DOHH2 (cell line): ENCODE measurements around the gene OTOP3.

Source experiments
- EZH2phosphoT487 ChIP-seq: fragments of 200-600 bp; sonication (generic); IDR thresholded peaks from 2 replicates; pipeline ENCODE4 v1.6.1; 2017; ENCODE audit warnings: borderline replicate concordance, mild to moderate bottlenecking, antibody characterized with exemption, low read length, moderate library complexity, mixed read lengths
- TF ChIP-seq, protein P1 (sequence below): fragments of 200-600 bp; sonication (generic); IDR thresholded peaks from one replicate; pipeline ENCODE4 v1.5.1; 2014; ENCODE audit warnings: antibody characterized with exemption, mild to moderate bottlenecking, low read depth, low read length; ENCODE audit not compliant: poor library complexity, severe bottlenecking

DNA sequence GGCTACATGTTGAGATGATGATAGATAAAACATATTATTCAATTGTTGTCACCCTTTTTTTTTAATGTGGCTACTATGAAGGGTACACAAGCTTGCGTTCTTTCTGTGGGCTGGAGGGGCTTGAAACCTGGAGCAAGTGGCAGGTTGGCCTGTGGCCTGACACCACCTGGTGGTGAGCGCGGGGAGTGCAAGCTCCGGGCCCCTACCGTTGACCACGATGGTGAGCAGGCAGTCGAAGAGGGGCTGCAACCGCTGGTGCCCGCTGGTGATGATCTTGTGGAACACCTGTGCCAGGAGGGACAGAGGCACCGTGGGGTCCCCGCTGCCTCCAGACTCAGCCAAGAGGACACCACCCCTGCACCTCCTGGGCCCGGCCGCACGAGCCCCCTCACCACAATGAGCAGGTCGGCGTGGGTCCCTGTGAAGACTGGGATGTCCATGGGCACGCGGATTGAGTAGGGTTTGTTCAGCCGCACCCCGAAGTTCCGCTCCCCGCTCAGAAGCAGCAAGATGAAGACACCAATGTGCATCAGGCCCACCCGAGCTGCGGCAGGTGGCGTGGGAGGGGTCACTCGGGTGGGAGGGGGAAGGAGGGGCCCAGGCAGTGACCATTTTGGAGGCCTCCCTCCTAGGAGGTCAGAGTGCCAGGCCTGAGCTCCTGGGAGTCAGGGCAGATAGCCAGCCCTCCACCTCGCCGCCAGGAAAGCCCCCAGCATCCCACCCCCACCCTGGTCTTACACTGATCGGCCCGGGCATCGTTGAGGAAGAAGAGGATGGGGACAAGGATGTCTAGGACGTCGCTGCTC, 22.4 kb downstream of the OTOP3 start:
- TF ChIP-seq, protein P1, sequence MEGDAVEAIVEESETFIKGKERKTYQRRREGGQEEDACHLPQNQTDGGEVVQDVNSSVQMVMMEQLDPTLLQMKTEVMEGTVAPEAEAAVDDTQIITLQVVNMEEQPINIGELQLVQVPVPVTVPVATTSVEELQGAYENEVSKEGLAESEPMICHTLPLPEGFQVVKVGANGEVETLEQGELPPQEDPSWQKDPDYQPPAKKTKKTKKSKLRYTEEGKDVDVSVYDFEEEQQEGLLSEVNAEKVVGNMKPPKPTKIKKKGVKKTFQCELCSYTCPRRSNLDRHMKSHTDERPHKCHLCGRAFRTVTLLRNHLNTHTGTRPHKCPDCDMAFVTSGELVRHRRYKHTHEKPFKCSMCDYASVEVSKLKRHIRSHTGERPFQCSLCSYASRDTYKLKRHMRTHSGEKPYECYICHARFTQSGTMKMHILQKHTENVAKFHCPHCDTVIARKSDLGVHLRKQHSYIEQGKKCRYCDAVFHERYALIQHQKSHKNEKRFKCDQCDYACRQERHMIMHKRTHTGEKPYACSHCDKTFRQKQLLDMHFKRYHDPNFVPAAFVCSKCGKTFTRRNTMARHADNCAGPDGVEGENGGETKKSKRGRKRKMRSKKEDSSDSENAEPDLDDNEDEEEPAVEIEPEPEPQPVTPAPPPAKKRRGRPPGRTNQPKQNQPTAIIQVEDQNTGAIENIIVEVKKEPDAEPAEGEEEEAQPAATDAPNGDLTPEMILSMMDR, result peak; percentile 88
- no peak for TF ChIP-seq EZH2phosphoT487
